Sigmoid colon (tissue), 7 donors: Measurements from ENCODE around the gene SSR1. TPM values are rescaled to one million over a fixed set of nuclear protein-coding genes. Genes with fewer than 3 reads are reported as not detected.
"Not testable (repeated sequence)": the region's sequence is repeated elsewhere in the genome, so short reads cannot be mapped to it uniquely, and the experiment has no call there.

ENCODE experiments used
- DNase-seq: peaks from one replicate; pipeline ENCODE4 v3.0.0-alpha.2; 2019
- H3K27ac ChIP-seq, 4 donors: fragments of 200-600 bp; sonication (generic); one replicate each; pipeline ENCODE4 v1.5.1; 2016 to 2019; ENCODE audit warnings: mild to moderate bottlenecking in 1 of 4
- H3K27me3 ChIP-seq, 3 donors: fragments of 200-600 bp; sonication (generic); one replicate each; pipeline ENCODE4 v1.5.1; 2019; ENCODE audit warnings: mild to moderate bottlenecking in 1 of 3
- H3K36me3 ChIP-seq, 4 donors: fragments of 200-600 bp; sonication (generic); one replicate each; pipeline ENCODE4 v1.5.1; 2016 to 2019
- H3K4me1 ChIP-seq, 4 donors: fragments of 200-600 bp; sonication (generic); one replicate each; pipeline ENCODE4 v1.5.1; 2017 to 2019
- H3K4me3 ChIP-seq, 4 donors: fragments of 200-600 bp; sonication (generic); one replicate each; pipeline ENCODE4 v1.5.1; 2017 to 2019; ENCODE audit warnings: mild to moderate bottlenecking in 2 of 4, moderate library complexity in 1 of 4
- H3K9me3 ChIP-seq, 4 donors: fragments of 200-600 bp in 3 of 4; sonication (generic) in 3 of 4; one replicate each; pipeline versions ENCODE4 v1.5.1 to v1.6.1; 2013 to 2019
- EP300 ChIP-seq, 4 donors: sonication (generic); formaldehyde crosslinking; IDR thresholded peaks; one replicate each; pipeline ENCODE4 v1.6.1; 2017; ENCODE audit warnings: antibody characterized with exemption in 4 of 4
- POLR2A ChIP-seq, 2 donors: fragments of 450-650 bp; IDR thresholded peaks; one replicate each; pipeline ENCODE4 v1.6.1; 2016; ENCODE audit warnings: antibody characterized with exemption in 2 of 2, mild to moderate bottlenecking in 2 of 2, moderate library complexity in 2 of 2
- POLR2AphosphoS5 ChIP-seq, 4 donors: sonication (generic); formaldehyde crosslinking; IDR thresholded peaks; one replicate each; pipeline ENCODE4 v1.6.1; 2017; ENCODE audit warnings: antibody characterized with exemption in 4 of 4
- WGBS, 2 donors: extraction: QIAGEN DNeasy Blood & Tissue Kit; methylation state at CpG; one replicate each; pipeline ENCODE4 v1.1.7; 2013; 5-methylcytosine and 5-hydroxymethylcytosine counted together
- intact Hi-C: fragments of 100-400 bp; cut with DNase I; formaldehyde crosslinking; loops from one replicate; pipeline ENCODE4 v1.15.1; 2023
- polyA plus RNA-seq, 3 donors: library from polyadenylated mRNA; stranded (reverse); fragments of 200-250 nt; gene quantifications; one replicate each; pipeline ENCODE4 v1.2.3, GENCODE V29; 2013
- total RNA-seq, 4 donors: library from RNA; depleted of rRNA; stranded (reverse); fragments of >200 nt; gene quantifications; one replicate each; pipeline ENCODE4 v1.1.0, GENCODE V29; 2016
- TF ChIP-seq, protein P1 (sequence below), 4 experiments: fragments of 450-650 bp in 3 of 4; fragments of 200-600 bp in 1 of 4; IDR thresholded peaks; one replicate each; pipeline ENCODE4 v1.5.1; 2016 to 2019; ENCODE audit warnings: antibody characterized with exemption in 4 of 4, mild to moderate bottlenecking in 3 of 4, moderate library complexity in 2 of 4
- donor health status: healthy with polysubstance abuse.
- donor health status: Bipolar disorder and iron deficiency.
- donor health status: healthy.

SSR1 gene
- total and polyA plus RNA-seq, 7 donors = 10.8 to 55.1 (median 29.7) TPM

DNA sequence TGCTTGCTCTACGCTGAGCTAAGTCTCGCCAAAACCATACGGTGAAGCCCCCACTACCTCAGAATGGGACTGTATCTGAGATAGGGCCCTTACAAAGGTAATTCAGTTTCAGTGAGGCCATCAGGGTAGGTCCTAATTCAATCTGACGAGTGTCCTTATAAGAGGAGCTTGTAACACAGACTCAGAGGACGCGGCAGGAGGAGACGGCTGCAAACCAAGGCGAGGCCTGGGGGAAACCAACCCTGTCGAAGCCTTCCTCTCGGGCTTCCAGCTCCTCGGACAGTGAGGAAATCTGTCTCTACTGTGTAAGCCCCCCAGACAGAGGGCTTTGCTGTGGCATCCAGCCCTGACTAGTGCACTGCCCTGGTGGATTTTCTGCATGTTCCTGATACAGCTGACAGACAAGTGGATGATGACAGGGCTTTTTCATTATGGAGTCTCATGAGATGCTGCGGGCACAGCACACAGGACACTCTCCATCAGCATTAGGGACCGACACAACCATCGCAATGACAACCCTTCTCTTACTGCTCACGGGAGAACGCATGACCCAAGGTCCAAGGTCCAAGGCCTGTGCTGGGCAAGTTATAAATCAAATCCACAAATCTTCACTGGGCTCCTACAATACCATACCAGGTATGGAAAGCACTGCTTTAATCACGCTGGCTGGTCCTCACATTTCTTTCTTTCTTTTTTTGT, 48.2 kb downstream of the SSR1 start:
- 78 to 87% methylated on average over 17 of the region's 17 CpGs for WGBS, 2 donors
- TF ChIP-seq, protein P1, sequence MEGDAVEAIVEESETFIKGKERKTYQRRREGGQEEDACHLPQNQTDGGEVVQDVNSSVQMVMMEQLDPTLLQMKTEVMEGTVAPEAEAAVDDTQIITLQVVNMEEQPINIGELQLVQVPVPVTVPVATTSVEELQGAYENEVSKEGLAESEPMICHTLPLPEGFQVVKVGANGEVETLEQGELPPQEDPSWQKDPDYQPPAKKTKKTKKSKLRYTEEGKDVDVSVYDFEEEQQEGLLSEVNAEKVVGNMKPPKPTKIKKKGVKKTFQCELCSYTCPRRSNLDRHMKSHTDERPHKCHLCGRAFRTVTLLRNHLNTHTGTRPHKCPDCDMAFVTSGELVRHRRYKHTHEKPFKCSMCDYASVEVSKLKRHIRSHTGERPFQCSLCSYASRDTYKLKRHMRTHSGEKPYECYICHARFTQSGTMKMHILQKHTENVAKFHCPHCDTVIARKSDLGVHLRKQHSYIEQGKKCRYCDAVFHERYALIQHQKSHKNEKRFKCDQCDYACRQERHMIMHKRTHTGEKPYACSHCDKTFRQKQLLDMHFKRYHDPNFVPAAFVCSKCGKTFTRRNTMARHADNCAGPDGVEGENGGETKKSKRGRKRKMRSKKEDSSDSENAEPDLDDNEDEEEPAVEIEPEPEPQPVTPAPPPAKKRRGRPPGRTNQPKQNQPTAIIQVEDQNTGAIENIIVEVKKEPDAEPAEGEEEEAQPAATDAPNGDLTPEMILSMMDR (IDR thresholded peaks at IDR 0.05) = no peak
- TF ChIP-seq POLR2A (IDR thresholded peaks at IDR 0.05) (no peak), POLR2AphosphoS5 (IDR thresholded peaks at IDR 0.05) (no peak), EP300 (IDR thresholded peaks at IDR 0.05) (no peak)
- intact Hi-C loops = no loop called here
- peaks cover 0 to 22% (median 9%) of the 10 kb centered on the region in 4 donors for H3K4me1 ChIP-seq
- no peaks in the 10 kb centered on the region for H3K27me3 ChIP-seq
- no peak overlapping the region for H3K4me3 ChIP-seq
- no peak overlapping the region for H3K27ac ChIP-seq
- peak; percentile 39 for DNase-seq
- no peaks in the 10 kb centered on the region for H3K36me3 ChIP-seq
- no peaks in the 10 kb centered on the region for H3K9me3 ChIP-seq

DNA sequence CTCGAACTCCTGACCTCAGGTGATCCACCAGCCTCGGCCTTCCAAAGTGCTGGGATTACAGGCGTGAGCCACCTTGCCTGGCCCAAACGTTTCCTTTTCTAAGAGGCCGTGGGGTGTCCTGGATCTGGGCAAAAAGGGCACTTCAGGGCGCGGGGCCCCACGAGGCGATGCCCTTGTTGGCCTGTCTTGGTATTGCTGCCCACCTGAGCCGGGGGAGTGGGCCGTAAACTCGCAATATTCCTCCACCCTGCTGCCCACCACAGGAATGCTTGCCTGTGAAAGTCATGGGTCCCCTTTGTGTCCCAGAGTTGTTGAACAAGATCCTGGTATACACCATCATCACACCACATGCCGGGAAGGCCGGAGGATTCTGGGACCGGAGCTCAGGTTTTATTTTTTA, 49.0 kb downstream of the SSR1 start:
- intact Hi-C loops = no loop called here
- no peaks in the 10 kb centered on the region for H3K27me3 ChIP-seq
- DNase-seq = peak; percentile 60
- no peaks in the 10 kb centered on the region for H3K9me3 ChIP-seq
- no peak overlapping the region for H3K4me3 ChIP-seq
- 95% methylated on average over 15 of the region's 15 CpGs for WGBS, 2 donors
- TF ChIP-seq, protein P1 (IDR thresholded peaks at IDR 0.05) = no peak
- TF ChIP-seq POLR2AphosphoS5 (IDR thresholded peaks at IDR 0.05) (no peak), POLR2A (IDR thresholded peaks at IDR 0.05) (no peak), EP300 (IDR thresholded peaks at IDR 0.05) (no peak)
- H3K36me3 ChIP-seq = no peaks in the 10 kb centered on the region
- H3K27ac ChIP-seq = no peak overlapping the region
- H3K4me1 ChIP-seq = peaks cover 0 to 22% (median 9%) of the 10 kb centered on the region in 4 donors

DNA sequence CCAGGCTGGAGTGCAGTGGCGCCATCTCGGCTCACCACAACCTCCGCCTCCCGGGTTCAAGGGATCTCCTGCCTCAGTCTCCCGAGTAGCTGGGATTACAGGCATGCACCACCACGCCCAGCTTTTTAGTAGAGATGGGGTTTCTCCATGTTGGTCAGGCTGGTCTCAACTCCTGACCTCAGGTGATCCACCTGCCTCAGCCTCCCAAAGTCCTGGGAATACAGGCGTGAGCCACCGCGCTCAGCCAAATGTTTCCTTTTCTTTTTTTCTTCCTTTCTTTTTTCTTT, 49.5 kb downstream of the SSR1 start:
- H3K27ac ChIP-seq, H3K36me3 ChIP-seq, intact Hi-C loops, H3K4me3 ChIP-seq, H3K9me3 ChIP-seq, H3K27me3 ChIP-seq: not testable (repeated sequence)
- 93% methylated on average over 9 of the region's 9 CpGs for WGBS, 2 donors
- peaks cover 0 to 22% (median 9%) of the 10 kb centered on the region in 4 donors for H3K4me1 ChIP-seq
- peak; percentile 48 for DNase-seq

DNA sequence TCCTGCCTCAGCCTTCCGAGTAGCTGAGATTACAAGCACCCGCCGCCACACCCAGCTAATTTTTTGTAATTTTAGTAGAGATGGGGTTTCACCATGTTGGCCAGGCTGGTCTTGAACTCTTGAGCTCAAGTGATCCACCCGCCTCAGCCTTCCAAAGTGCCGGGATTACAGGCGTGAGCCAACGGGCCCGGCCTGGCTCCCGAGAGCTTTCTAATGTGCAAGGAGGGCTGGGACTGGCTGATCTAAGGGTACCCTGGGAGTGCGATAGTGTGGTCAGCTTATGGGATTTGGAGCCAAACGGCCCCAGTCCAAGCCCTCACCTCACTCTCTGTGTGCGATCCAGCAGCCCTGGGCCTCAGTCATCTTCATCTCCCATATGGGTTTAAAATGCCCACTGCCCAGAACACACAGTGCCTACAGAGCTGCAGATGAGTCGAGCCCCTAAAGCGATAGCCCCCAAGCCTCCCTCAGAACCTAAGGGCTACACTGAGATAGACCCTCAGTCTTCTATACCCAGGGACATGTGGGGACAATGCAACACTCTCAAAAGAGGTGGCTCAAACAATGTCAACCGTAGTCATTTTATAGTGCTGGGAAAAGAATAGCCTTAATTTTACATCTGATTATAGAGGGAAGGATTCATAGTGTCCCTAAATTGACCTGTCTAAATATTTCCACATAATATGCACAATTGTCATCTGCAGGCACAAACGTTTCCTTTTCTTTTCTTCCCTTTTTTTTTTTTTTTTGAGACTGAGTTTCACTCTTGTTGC, 50.1 kb downstream of the SSR1 start:
- WGBS, 2 donors = 86 to 90% methylated on average over 16 of the region's 16 CpGs
- no peak overlapping the region for H3K4me3 ChIP-seq
- H3K9me3 ChIP-seq = no peaks in the 10 kb centered on the region
- peak; percentile 54 for DNase-seq
- no peaks in the 10 kb centered on the region for H3K27me3 ChIP-seq
- no peaks in the 10 kb centered on the region for H3K36me3 ChIP-seq
- H3K4me1 ChIP-seq = peaks cover 0 to 21% (median 9%) of the 10 kb centered on the region in 4 donors
- no peak for TF ChIP-seq EP300 (IDR thresholded peaks at IDR 0.05)
- TF ChIP-seq, protein P1 (IDR thresholded peaks at IDR 0.05) = no peak
- no peak for TF ChIP-seq POLR2A (IDR thresholded peaks at IDR 0.05)
- no peak for TF ChIP-seq POLR2AphosphoS5 (IDR thresholded peaks at IDR 0.05)
- intact Hi-C loops = no loop called here
- no peak overlapping the region for H3K27ac ChIP-seq

DNA sequence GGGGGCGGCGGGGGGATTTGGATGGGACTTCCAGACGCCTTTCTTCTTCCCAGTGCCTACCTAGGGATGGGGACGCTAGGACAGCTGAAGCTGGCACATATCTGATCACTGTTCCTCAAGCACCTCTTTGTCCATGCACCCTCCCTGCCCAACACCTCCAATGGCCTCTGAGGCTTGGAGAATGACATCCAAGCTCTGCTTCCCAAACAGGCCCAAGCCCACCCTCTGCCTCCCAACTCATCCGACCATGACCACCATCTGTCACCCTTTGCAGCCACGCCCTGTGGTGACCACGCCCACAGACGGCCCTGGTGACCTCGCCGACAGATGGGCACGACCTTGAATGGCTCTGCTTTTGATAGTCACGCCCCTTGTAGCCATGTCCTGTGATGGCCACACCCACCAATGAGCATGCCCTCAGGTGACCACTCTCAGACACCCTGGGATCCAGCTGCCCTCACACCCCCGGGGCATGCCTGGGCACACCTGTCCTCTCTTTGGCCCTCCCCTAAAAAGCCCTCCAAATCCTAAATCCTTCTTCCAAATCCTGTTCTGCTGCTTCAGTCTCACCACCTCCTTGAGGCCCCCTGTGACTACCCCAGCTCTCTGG, 51.0 kb downstream of the SSR1 start:
- 21 to 66% methylated on average over 13 of the region's 13 CpGs for WGBS, 2 donors
- peak; percentile 62 for DNase-seq
- H3K4me3 ChIP-seq = peak overlapping the region; percentile 59 to 65 (median 59)
- no peaks in the 10 kb centered on the region for H3K36me3 ChIP-seq
- no peaks in the 10 kb centered on the region for H3K9me3 ChIP-seq
- H3K27me3 ChIP-seq = no peaks in the 10 kb centered on the region
- peaks cover 0 to 13% (median 6%) of the 10 kb centered on the region in 4 donors for H3K4me1 ChIP-seq
- peak overlapping the region; percentile 70 to 79 (median 78) for H3K27ac ChIP-seq
- TF ChIP-seq, protein P1 (IDR thresholded peaks at IDR 0.05) = no peak
- TF ChIP-seq POLR2A (IDR thresholded peaks at IDR 0.05) (no peak), POLR2AphosphoS5 (IDR thresholded peaks at IDR 0.05) (no peak), EP300 (IDR thresholded peaks at IDR 0.05) (no peak)
- intact Hi-C loops = no loop called here
